GM23338 (cell line): ENCODE results near the gene SNRNP25. TPM values are rescaled to one million over a fixed set of nuclear protein-coding genes. Genes with fewer than 3 reads are reported as not detected.

Source experiments
- ATAC-seq: fragments of 200-7000 bp; cut with Tn5 transposase; 3 replicates; pipeline ENCODE4 v1.9.1; 2020
- DNase-seq: peaks from one replicate; pipeline ENCODE4 v3.0.0-alpha.2; 2015; ENCODE audit warnings: low spot score
- H2AFZ ChIP-seq: fragments of 200-600 bp; sonication (generic); 2 replicates; pipeline ENCODE4 v1.8.0; 2016; ENCODE audit warnings: antibody characterized with exemption, mild to moderate bottlenecking, moderate library complexity
- H3F3A ChIP-seq: fragments of 200-600 bp; sonication (generic); replicated peaks from 2 replicates; pipeline ENCODE4 v1.8.0; 2017; ENCODE audit warnings: antibody characterized with exemption, mixed run types, low read depth
- H3K27ac ChIP-seq: fragments of 200-600 bp; sonication (generic); 2 replicates; pipeline ENCODE4 v1.6.1; 2016; ENCODE audit warnings: low read depth
- H3K27me3 ChIP-seq: fragments of 200-600 bp; sonication (generic); 2 replicates; pipeline ENCODE4 v1.8.0; 2016; ENCODE audit warnings: mild to moderate bottlenecking, mixed run types, moderate library complexity; ENCODE audit not compliant: insufficient read depth
- H3K36me3 ChIP-seq: fragments of 200-600 bp; sonication (generic); 2 replicates; pipeline ENCODE4 v1.8.0; 2016; ENCODE audit warnings: mild to moderate bottlenecking; ENCODE audit not compliant: insufficient read depth
- H3K4me1 ChIP-seq: fragments of 200-600 bp; sonication (generic); 2 replicates; pipeline ENCODE4 v1.8.0; 2016; ENCODE audit warnings: mild to moderate bottlenecking, moderate library complexity; ENCODE audit not compliant: insufficient read depth
- H3K4me2 ChIP-seq: fragments of 200-600 bp; sonication (generic); 2 replicates; pipeline ENCODE4 v1.7.1; 2017; ENCODE audit warnings: mixed run types
- H3K4me3 ChIP-seq: fragments of 200-600 bp; sonication (generic); 2 replicates; pipeline ENCODE4 v1.6.1; 2016; ENCODE audit warnings: mixed run types
- H3K79me2 ChIP-seq: fragments of 200-600 bp; sonication (generic); replicated peaks from 2 replicates; pipeline ENCODE4 v1.8.0; 2017; ENCODE audit warnings: mild to moderate bottlenecking; ENCODE audit not compliant: insufficient read depth
- H3K9me2 ChIP-seq: fragments of 200-600 bp; sonication (generic); 2 replicates; pipeline ENCODE4 v1.8.0; 2017; ENCODE audit not compliant: insufficient read depth
- H4K20me1 ChIP-seq: fragments of 200-600 bp; sonication (generic); replicated peaks from 2 replicates; pipeline ENCODE4 v1.8.0; 2017; ENCODE audit warnings: mild to moderate bottlenecking; ENCODE audit not compliant: insufficient read depth
- H3K27ac Mint-ChIP-seq: 2 replicates; pipeline ENCODE4 v1.8.0; 2020; ENCODE audit warnings: inconsistent platforms, mild to moderate bottlenecking, moderate library complexity, mixed read lengths
- H3K27me3 Mint-ChIP-seq: 3 replicates; pipeline ENCODE4 v1.8.0; 2022; ENCODE audit warnings: low read depth, mild to moderate bottlenecking, moderate library complexity, mixed read lengths, inconsistent platforms; ENCODE audit not compliant: insufficient read depth, poor library complexity
- H3K36me3 Mint-ChIP-seq: 3 replicates; pipeline ENCODE4 v1.8.0; 2021; ENCODE audit warnings: low read depth, mild to moderate bottlenecking, inconsistent platforms, moderate library complexity, mixed read lengths
- H3K4me1 Mint-ChIP-seq: 3 replicates; pipeline ENCODE4 v1.8.0; 2020; ENCODE audit warnings: mild to moderate bottlenecking, inconsistent platforms, mixed read lengths
- H3K4me3 Mint-ChIP-seq: 3 replicates; pipeline ENCODE4 v1.8.0; 2021; ENCODE audit warnings: moderate library complexity, mild to moderate bottlenecking, inconsistent platforms, mixed read lengths
- H3K9me3 Mint-ChIP-seq: 3 replicates; pipeline ENCODE4 v1.8.0; 2020; ENCODE audit warnings: moderate library complexity, mild to moderate bottlenecking, inconsistent platforms, mixed read lengths
- CREB1 ChIP-seq: fragments of 250-450 bp; sonication (Bioruptor Pico); IDR thresholded peaks from 2 replicates; pipeline ENCODE4 v1.5.0; 2020; ENCODE audit warnings: low read depth, mild to moderate bottlenecking, moderate library complexity
- CTCF ChIP-seq, 2 experiments: fragments of 200-600 bp in 1 of 2; sonication (generic) in 1 of 2; conservative IDR thresholded peaks; 2 replicates each; pipeline versions ENCODE4 v1.5.1 to v1.6.1; 2016 to 2017; ENCODE audit warnings: antibody characterized with exemption in 2 of 2, low read depth in 2 of 2, mild to moderate bottlenecking in 2 of 2, moderate library complexity in 1 of 2
- ETS1 ChIP-seq: IDR thresholded peaks from 2 replicates; pipeline ENCODE4 v1.6.1; 2016; ENCODE audit warnings: antibody characterized with exemption
- EZH2 ChIP-seq: fragments of 200-600 bp; sonication (generic); IDR thresholded peaks from one replicate; pipeline ENCODE4 v1.8.0; 2017; ENCODE audit warnings: antibody characterized with exemption, mild to moderate bottlenecking, low read depth; ENCODE audit not compliant: unreplicated experiment
- EZH2phosphoT487 ChIP-seq: fragments of 200-600 bp; sonication (generic); IDR thresholded peaks from one replicate; pipeline ENCODE4 v1.8.1; 2018; ENCODE audit warnings: antibody characterized with exemption; ENCODE audit not compliant: unreplicated experiment
- JUNB ChIP-seq: IDR thresholded peaks from one replicate; pipeline ENCODE4 v1.6.1; 2016; ENCODE audit warnings: antibody characterized with exemption; ENCODE audit not compliant: unreplicated experiment
- NANOG ChIP-seq: IDR thresholded peaks from 2 replicates; pipeline ENCODE4 v1.6.1; 2016; ENCODE audit warnings: antibody characterized with exemption, borderline replicate concordance
- POLR2AphosphoS5 ChIP-seq: IDR thresholded peaks from 2 replicates; pipeline ENCODE4 v1.6.1; 2016; ENCODE audit warnings: antibody characterized with exemption, low read depth
- REST ChIP-seq: IDR thresholded peaks from one replicate; pipeline ENCODE4 v1.6.1; 2018; ENCODE audit warnings: antibody characterized with exemption; ENCODE audit not compliant: unreplicated experiment
- STAT1 ChIP-seq: IDR thresholded peaks from one replicate; pipeline ENCODE4 v1.6.1; 2016; ENCODE audit warnings: antibody characterized with exemption; ENCODE audit not compliant: unreplicated experiment
- ZNF114 ChIP-seq: fragments of 250-450 bp; sonication (Bioruptor Pico); IDR thresholded peaks from 2 replicates; pipeline ENCODE4 v1.5.0; 2020; ENCODE audit warnings: mild to moderate bottlenecking, moderate library complexity
- ZNF331 ChIP-seq: fragments of 250-450 bp; sonication (Bioruptor Pico); IDR thresholded peaks from 2 replicates; pipeline ENCODE4 v1.5.0; 2020; ENCODE audit warnings: low read depth, mild to moderate bottlenecking, moderate library complexity
- ZNF462 ChIP-seq: fragments of 250-450 bp; sonication (Bioruptor Pico); IDR thresholded peaks from 2 replicates; pipeline ENCODE4 v1.5.0; 2020; ENCODE audit warnings: mild to moderate bottlenecking, moderate library complexity
- polyA plus RNA-seq: library from polyadenylated mRNA; unstranded; fragments of >200 nt; fragmentation: Nextera tagmentation; extraction: Ambion mirVana; gene quantifications from 2 replicates; pipeline ENCODE4 v1.2.1, GENCODE V29; 2016
- total RNA-seq: library from RNA; depleted of rRNA; stranded (reverse); fragments of >200 nt; shearing (Covaris generic); gene quantifications from 2 replicates; pipeline ENCODE4 v1.2.3, GENCODE V29; 2014

Gene SNRNP25
- total and polyA plus RNA-seq, 2 experiments from 2014 or later: 34.4 to 79.5 TPM

- peaks cover 4% of the 10 kb centered on the region; the same call in 2 of the 3 replicates for H3K4me1 Mint-ChIP-seq
- H3K27ac ChIP-seq: no peak overlapping the region
- no peak overlapping the region for H3K4me3 ChIP-seq
- peaks cover 27% of the 10 kb centered on the region for H3K79me2 ChIP-seq
- H3K27ac Mint-ChIP-seq: no peak overlapping the region
- no peak for DNase-seq
- no peaks in the 10 kb centered on the region for H3K9me2 ChIP-seq
- H3K4me1 ChIP-seq: peaks cover 2% of the 10 kb centered on the region; the same call in 1 of the 2 replicates
- peaks cover 7% of the 10 kb centered on the region; the same call in 1 of the 2 replicates for H3K36me3 ChIP-seq
- H3K4me3 Mint-ChIP-seq: peak overlapping the region; percentile 32; the same call in 2 of the 3 replicates
- no peak overlapping the region for H3K4me2 ChIP-seq
- 0 out of 2 replicates have a peak, but pooled peaks cover 6% of the 10 kb centered on the region for H3F3A ChIP-seq
- H4K20me1 ChIP-seq: no peaks in the 10 kb centered on the region; the same call in 1 of the 2 replicates
- ATAC-seq: no peak
- H3K27me3 Mint-ChIP-seq: peaks cover 16% of the 10 kb centered on the region
- TF ChIP-seq NANOG: no peak
- TF ChIP-seq ZNF462 (CRISPR knock-in tag): no peak
- no peak for TF ChIP-seq JUNB
- no peak for TF ChIP-seq STAT1
- no peak for TF ChIP-seq ZNF331 (CRISPR knock-in tag)
- TF ChIP-seq ETS1: no peak
- no peak for TF ChIP-seq CREB1 (CRISPR knock-in tag)
- no peak for TF ChIP-seq REST
- no peak for TF ChIP-seq CTCF (conservative IDR thresholded peaks at IDR 0.05; ENCODE audit: low read depth in 2 of 2)
- TF ChIP-seq EZH2: no peak
- no peak for TF ChIP-seq EZH2phosphoT487
- TF ChIP-seq ZNF114 (CRISPR knock-in tag): no peak
- TF ChIP-seq POLR2AphosphoS5: no peak
- H3K27me3 ChIP-seq: no peaks in the 10 kb centered on the region
- peaks cover 70% of the 10 kb centered on the region for H3K36me3 Mint-ChIP-seq
- H2AFZ ChIP-seq: no peak overlapping the region
- peaks cover 3% of the 10 kb centered on the region for H3K9me3 Mint-ChIP-seq
Observed at GRCh38 chr16:56231-56927, 2.8 kb downstream of the SNRNP25 start.
